GM12878 (cell line): ENCODE measurements around the gene CD300A. TPM values are rescaled to one million over a fixed set of nuclear protein-coding genes. Genes with fewer than 3 reads are reported as not detected.

Source experiments
- BCL11A ChIP-seq: IDR thresholded peaks from 2 replicates; pipeline ENCODE4 v1.6.1; 2011; ENCODE audit warnings: low read depth, low read length
- DPF2 ChIP-seq: fragments of 450-650 bp; IDR thresholded peaks from 2 replicates; pipeline ENCODE4 v1.6.1; 2017; ENCODE audit warnings: mild to moderate bottlenecking
- EED ChIP-seq: sonication (generic); IDR thresholded peaks from 2 replicates; pipeline ENCODE4 v1.6.1; 2016; ENCODE audit warnings: antibody characterized with exemption, low read depth
- FOXK2 ChIP-seq: fragments of 450-650 bp; IDR thresholded peaks from 2 replicates; pipeline ENCODE4 v1.6.1; 2017; ENCODE audit warnings: mild to moderate bottlenecking, moderate library complexity
- KDM1A ChIP-seq: fragments of 200-600 bp; sonication (generic); IDR thresholded peaks from 2 replicates; pipeline ENCODE4 v1.6.1; 2016; ENCODE audit warnings: borderline replicate concordance
- MYB ChIP-seq: fragments of 150-350 bp; IDR thresholded peaks from 2 replicates; pipeline ENCODE4 v1.6.1; 2014; ENCODE audit warnings: mild to moderate bottlenecking, low read depth, low read length, borderline replicate concordance
- RELA ChIP-seq: fragments of 450-650 bp; IDR thresholded peaks from 2 replicates; pipeline ENCODE4 v1.8.0; 2014; ENCODE audit warnings: borderline replicate concordance; ENCODE audit not compliant: partially characterized antibody
- RUNX3 ChIP-seq: IDR thresholded peaks from 2 replicates; pipeline ENCODE4 v1.6.1; 2012; ENCODE audit warnings: low read length, inconsistent platforms
- SRF ChIP-seq, 2 experiments: IDR thresholded peaks; 2 replicates each; pipeline ENCODE4 v1.6.1; 2011; ENCODE audit warnings: low read depth in 2 of 2, low read length in 2 of 2, mild to moderate bottlenecking in 1 of 2, moderate library complexity in 1 of 2
- USF2 ChIP-seq: IDR thresholded peaks from 2 replicates; pipeline ENCODE4 v1.6.1; 2011; ENCODE audit warnings: low read depth, low read length, improper control_type of control experiment, borderline replicate concordance
- ZBTB11 ChIP-seq: fragments of 450-650 bp; formaldehyde crosslinking; IDR thresholded peaks from 2 replicates; pipeline ENCODE4 v1.5.0; 2022; ENCODE audit warnings: mild to moderate bottlenecking, missing genetic modification characterization
- ZBTB4 ChIP-seq: fragments of 450-650 bp; formaldehyde crosslinking; IDR thresholded peaks from 2 replicates; pipeline ENCODE4 v1.4.0; 2022; ENCODE audit warnings: mild to moderate bottlenecking, moderate library complexity
- ZNF687 ChIP-seq: fragments of 450-650 bp; IDR thresholded peaks from 2 replicates; pipeline ENCODE4 v1.6.1; 2017; ENCODE audit warnings: mild to moderate bottlenecking, moderate library complexity
- ZZZ3 ChIP-seq: IDR thresholded peaks from 2 replicates; pipeline ENCODE4 v1.6.1; 2011; ENCODE audit warnings: low read depth; ENCODE audit not compliant: control insufficient read depth, insufficient read length
- polyA plus RNA-seq, 11 experiments: library from polyadenylated mRNA; depleted of rRNA in 4 of 11; unstranded in 6 of 11; stranded (reverse) in 5 of 11; fragments of >200 nt; fragmentation: Nextera tagmentation in 4 of 11; fragmentation: Illumina TruSeq in 1 of 11; extraction: Ambion mirVana in 4 of 11; extraction: Trizol in 1 of 11; gene quantifications; 1 replicate in 1 of 11; 2 replicates in 10 of 11; pipeline versions ENCODE4 v1.2.1 to v1.2.3, GENCODE V29; 2011 to 2016; ENCODE audit warnings: inconsistent platforms in 2 of 11, missing spikeins in 2 of 11, low read depth in 1 of 11
- total RNA-seq, 4 experiments: library from RNA; depleted of rRNA in 3 of 4; stranded (reverse); fragments of >200 nt in 3 of 4; fragmentation: Illumina TruSeq in 1 of 4; extraction: Trizol in 1 of 4; gene quantifications; 2 replicates each; pipeline versions ENCODE4 v1.2.1 to v1.2.3, GENCODE V29; 2013 to 2021
- TF ChIP-seq, protein P1 (sequence below): fragments of 450-650 bp; IDR thresholded peaks from 2 replicates; pipeline ENCODE4 v1.6.1; 2016; ENCODE audit warnings: mild to moderate bottlenecking

Gene CD300A
- total and polyA plus RNA-seq, 10 of the 15 experiments (the other 5 are each of a cell fraction or from before 2014, with no cell fraction given) = 10.6 to 128 (median 36.1) TPM

DNA sequence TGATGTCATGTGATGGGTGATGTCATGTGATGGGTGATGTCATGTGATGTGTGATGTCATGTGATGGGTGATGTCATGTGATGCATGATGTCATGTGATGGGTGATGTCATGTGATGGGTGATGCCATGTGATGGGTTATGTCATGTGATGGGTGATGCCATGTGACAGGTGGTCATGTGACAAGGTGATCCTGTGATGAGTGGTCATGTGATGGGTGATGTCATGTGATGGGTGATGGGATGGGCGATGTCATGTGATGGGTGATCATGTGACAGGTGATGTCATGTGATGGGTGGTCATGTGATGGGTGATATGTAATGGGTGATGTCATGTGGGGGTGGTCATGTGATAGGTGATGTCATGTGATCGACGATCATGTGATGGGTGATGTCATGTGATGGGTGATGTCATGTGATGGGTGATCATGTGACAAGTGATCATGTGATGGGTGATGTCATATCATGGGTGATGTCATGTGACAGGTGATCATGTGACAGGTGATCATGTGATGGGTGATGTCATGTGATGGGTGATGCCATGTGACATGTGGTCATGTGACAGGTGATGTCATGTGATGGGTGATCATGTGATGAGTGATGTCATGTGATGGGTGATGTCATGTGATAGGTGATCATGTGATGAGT is 47.7 kb downstream of the CD300A start (continued):
- TF ChIP-seq ZBTB11 (CRISPR knock-in tag) = no peak; the same call in 1 of the 2 replicates
- no peak for TF ChIP-seq DPF2
- TF ChIP-seq MYB = no peak
- TF ChIP-seq, protein P1, sequence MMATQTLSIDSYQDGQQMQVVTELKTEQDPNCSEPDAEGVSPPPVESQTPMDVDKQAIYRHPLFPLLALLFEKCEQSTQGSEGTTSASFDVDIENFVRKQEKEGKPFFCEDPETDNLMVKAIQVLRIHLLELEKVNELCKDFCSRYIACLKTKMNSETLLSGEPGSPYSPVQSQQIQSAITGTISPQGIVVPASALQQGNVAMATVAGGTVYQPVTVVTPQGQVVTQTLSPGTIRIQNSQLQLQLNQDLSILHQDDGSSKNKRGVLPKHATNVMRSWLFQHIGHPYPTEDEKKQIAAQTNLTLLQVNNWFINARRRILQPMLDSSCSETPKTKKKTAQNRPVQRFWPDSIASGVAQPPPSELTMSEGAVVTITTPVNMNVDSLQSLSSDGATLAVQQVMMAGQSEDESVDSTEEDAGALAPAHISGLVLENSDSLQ = peak; percentile 75
- no peak for TF ChIP-seq KDM1A
- 0 out of 2 replicates have a peak, but pooled peaks have one; percentile 7 for TF ChIP-seq RUNX3
- TF ChIP-seq RELA = peak; percentile 37
- no peak for TF ChIP-seq BCL11A
- TF ChIP-seq ZBTB4 (CRISPR knock-in tag) = 0 out of 2 replicates have a peak, but pooled peaks have one; percentile 31
- peak; percentile 8 for TF ChIP-seq ZZZ3
- TF ChIP-seq SRF (IDR thresholded peaks at IDR 0.05; ENCODE audit: low read depth in 2 of 2, low read length in 2 of 2) = no peak
- peak; percentile 66; the same call in 1 of the 2 replicates for TF ChIP-seq USF2
- TF ChIP-seq EED = no peak
- TF ChIP-seq ZNF687 = no peak
- TF ChIP-seq FOXK2 = peak; percentile 36; the same call in 1 of the 2 replicates
